Measurements from ENCODE around the gene FEZ2.

The FEZ2 gene

GRCh38 chr2:36550006-36550405, 48.0 kb downstream of the FEZ2 start:
- Histone ChIP-seq H3K36me3 (ENCODE audit: control insufficient read depth, insufficient read depth, low read length) (no peaks in the 10 kb centered on the region), H2AFZ (no peak overlapping the region), H3K9ac (no peak overlapping the region), H3K9me3 (ENCODE audit: control insufficient read depth, low read length) (no peaks in the 10 kb centered on the region), H3K4me3 (ENCODE audit: low read depth, low read length) (no peak overlapping the region), H3K27ac (no peak overlapping the region), H3K4me1 (peaks cover 4% of the 10 kb centered on the region), H3K79me2 (no peaks in the 10 kb centered on the region), H3K4me2 (ENCODE audit: low read length) (no peak overlapping the region), H3K27me3 (ENCODE audit: control insufficient read depth, insufficient read depth, low read length) (no peaks in the 10 kb centered on the region)
- TF ChIP-seq, protein P1, sequence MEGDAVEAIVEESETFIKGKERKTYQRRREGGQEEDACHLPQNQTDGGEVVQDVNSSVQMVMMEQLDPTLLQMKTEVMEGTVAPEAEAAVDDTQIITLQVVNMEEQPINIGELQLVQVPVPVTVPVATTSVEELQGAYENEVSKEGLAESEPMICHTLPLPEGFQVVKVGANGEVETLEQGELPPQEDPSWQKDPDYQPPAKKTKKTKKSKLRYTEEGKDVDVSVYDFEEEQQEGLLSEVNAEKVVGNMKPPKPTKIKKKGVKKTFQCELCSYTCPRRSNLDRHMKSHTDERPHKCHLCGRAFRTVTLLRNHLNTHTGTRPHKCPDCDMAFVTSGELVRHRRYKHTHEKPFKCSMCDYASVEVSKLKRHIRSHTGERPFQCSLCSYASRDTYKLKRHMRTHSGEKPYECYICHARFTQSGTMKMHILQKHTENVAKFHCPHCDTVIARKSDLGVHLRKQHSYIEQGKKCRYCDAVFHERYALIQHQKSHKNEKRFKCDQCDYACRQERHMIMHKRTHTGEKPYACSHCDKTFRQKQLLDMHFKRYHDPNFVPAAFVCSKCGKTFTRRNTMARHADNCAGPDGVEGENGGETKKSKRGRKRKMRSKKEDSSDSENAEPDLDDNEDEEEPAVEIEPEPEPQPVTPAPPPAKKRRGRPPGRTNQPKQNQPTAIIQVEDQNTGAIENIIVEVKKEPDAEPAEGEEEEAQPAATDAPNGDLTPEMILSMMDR (IDR thresholded peaks at IDR 0.05) = no peak

DNA sequence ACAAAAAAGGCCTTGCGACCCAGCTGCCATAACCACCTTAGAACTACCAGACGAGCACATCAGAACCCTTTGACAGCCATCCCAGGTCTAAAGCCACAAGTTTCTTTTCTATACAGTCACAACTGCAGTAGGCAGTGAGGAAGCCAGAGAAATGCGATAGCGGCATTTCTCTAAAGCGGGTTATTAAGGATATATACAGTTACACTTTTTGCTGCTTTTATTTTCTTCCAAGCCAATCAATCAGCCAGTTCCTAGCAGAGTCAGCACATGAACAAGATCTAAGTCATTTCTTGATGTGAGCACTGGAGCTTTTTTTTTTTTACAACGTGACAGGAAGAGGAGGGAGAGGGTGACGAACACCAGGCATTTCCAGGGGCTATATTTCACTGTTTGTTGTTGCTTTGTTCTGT, 48.8 kb downstream of the FEZ2 start:
- Histone ChIP-seq H3K9me3 (ENCODE audit: control insufficient read depth, low read length) (no peaks in the 10 kb centered on the region), H3K4me1 (peaks cover 4% of the 10 kb centered on the region), H3K4me2 (ENCODE audit: low read length) (no peak overlapping the region), H3K4me3 (ENCODE audit: low read depth, low read length) (no peak overlapping the region), H2AFZ (no peak overlapping the region), H3K79me2 (no peaks in the 10 kb centered on the region), H3K9ac (no peak overlapping the region), H3K27me3 (ENCODE audit: control insufficient read depth, insufficient read depth, low read length) (no peaks in the 10 kb centered on the region), H3K27ac (no peak overlapping the region), H3K36me3 (ENCODE audit: control insufficient read depth, insufficient read depth, low read length) (no peaks in the 10 kb centered on the region)
- TF ChIP-seq, protein P1 (IDR thresholded peaks at IDR 0.05) = no peak

- H3K36me3 ChIP-seq (ENCODE audit: control insufficient read depth, insufficient read depth, low read length) = no peaks in the 10 kb centered on the region
- no peaks in the 10 kb centered on the region for H3K79me2 ChIP-seq
- H2AFZ ChIP-seq = no peak overlapping the region
- no peaks in the 10 kb centered on the region for H3K9me3 ChIP-seq (ENCODE audit: control insufficient read depth, low read length)
- TF ChIP-seq, protein P1 (IDR thresholded peaks at IDR 0.05) = no peak
- no peak overlapping the region for H3K9ac ChIP-seq
- H3K4me1 ChIP-seq = peaks cover 4% of the 10 kb centered on the region
- no peak overlapping the region for H3K27ac ChIP-seq
- no peak overlapping the region for H3K4me2 ChIP-seq (ENCODE audit: low read length)
- no peak overlapping the region for H3K4me3 ChIP-seq (ENCODE audit: low read depth, low read length)
- H3K27me3 ChIP-seq (ENCODE audit: control insufficient read depth, insufficient read depth, low read length) = no peaks in the 10 kb centered on the region
These were observed 50.1 kb downstream of the FEZ2 start for GRCh38 chr2:36547906-36548305.

DNA sequence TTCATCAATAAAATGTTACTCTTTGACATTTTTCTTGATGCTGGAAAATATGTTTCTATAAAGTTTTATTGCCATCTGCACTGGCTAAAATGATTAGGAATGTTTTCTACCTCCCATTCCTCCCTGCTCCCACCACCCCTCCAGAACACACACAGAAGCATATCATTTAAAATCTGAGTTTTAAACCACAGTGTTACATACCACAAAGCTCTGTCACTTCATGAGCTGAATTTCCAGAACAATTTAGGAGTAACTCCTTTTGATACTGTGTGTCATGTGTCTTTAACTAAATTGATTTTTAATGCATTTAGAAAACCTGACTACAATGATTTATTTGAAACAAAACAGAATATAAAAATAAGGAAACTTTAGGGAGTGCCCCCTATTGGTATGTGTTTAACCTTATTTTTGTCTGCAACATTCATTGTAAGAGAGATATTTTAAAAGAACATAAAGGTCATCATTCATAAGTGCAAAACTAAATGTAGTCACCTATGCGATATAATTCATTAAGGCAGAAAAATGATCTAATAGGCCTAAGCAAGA, 52.0 kb downstream of the FEZ2 start:
- no peaks in the 10 kb centered on the region for H3K27me3 ChIP-seq (ENCODE audit: control insufficient read depth, insufficient read depth, low read length)
- H3K9me3 ChIP-seq (ENCODE audit: control insufficient read depth, low read length) = no peaks in the 10 kb centered on the region
- no peak overlapping the region for H3K4me2 ChIP-seq (ENCODE audit: low read length)
- no peaks in the 10 kb centered on the region for H3K79me2 ChIP-seq
- no peak overlapping the region for H3K27ac ChIP-seq
- H2AFZ ChIP-seq = no peak overlapping the region
- no peak overlapping the region for H3K9ac ChIP-seq
- TF ChIP-seq, protein P1 (IDR thresholded peaks at IDR 0.05) = no peak
- H3K4me1 ChIP-seq = peaks cover 4% of the 10 kb centered on the region
- no peak overlapping the region for H3K4me3 ChIP-seq (ENCODE audit: low read depth, low read length)
- no peaks in the 10 kb centered on the region for H3K36me3 ChIP-seq (ENCODE audit: control insufficient read depth, insufficient read depth, low read length)

DNA sequence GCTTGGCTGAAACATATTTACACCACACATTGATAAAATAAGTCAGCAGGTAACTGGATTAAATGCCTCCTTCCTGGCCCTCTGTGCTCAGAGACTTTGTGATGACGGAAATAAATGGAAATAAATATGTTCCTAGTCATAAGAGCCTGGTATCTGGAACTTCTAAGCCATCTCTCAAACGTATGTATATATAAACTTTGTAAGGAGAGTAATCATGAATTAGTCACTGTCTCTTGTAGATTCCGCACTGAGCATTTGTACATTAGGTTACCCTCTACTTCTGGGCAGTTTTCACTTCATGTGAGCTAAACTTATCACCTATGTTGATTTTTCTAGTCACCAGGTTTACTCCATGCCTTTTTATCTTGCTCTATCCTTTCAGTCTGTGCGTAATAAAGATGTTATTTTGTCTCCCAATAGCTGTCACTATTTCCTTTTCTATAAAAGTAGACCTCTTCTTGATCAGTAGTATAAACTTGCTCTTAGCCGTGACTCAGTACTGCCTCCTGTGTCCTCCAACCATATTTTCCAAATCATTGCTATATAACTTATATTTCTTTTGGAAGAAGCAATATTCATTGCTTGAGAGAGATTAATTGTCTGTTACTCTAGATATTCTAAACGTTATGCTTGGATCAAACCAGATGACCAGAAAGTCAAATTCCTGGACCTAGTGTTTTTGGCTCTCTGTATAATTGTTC, 53.2 kb downstream of the FEZ2 start:
- no peak overlapping the region for H3K4me2 ChIP-seq (ENCODE audit: low read length)
- no peaks in the 10 kb centered on the region for H3K36me3 ChIP-seq (ENCODE audit: control insufficient read depth, insufficient read depth, low read length)
- no peaks in the 10 kb centered on the region for H3K79me2 ChIP-seq
- no peaks in the 10 kb centered on the region for H3K27me3 ChIP-seq (ENCODE audit: control insufficient read depth, insufficient read depth, low read length)
- TF ChIP-seq, protein P1 (IDR thresholded peaks at IDR 0.05) = no peak
- H3K4me1 ChIP-seq = peaks cover 4% of the 10 kb centered on the region
- H3K27ac ChIP-seq = no peak overlapping the region
- H3K4me3 ChIP-seq (ENCODE audit: low read depth, low read length) = no peak overlapping the region
- no peak overlapping the region for H2AFZ ChIP-seq
- no peaks in the 10 kb centered on the region for H3K9me3 ChIP-seq (ENCODE audit: control insufficient read depth, low read length)
- H3K9ac ChIP-seq = no peak overlapping the region

Data from parathyroid adenoma (tissue), 2 donors.